GM10266 (cell line): Measurements from ENCODE around the gene BMS1.
"Not testable (repeated sequence)": the region's sequence is repeated elsewhere in the genome, so short reads cannot be mapped to it uniquely, and the experiment has no call there.

Experiments
- DNase-seq: peaks from one replicate; pipeline ENCODE4 v3.0.0; 2012; ENCODE audit errors: extremely low spot score
- CTCF ChIP-seq: IDR thresholded peaks from 2 replicates; pipeline ENCODE4 v1.5.1; 2012; ENCODE audit warnings: mild to moderate bottlenecking, low read depth; ENCODE audit not compliant: control insufficient read depth, insufficient read depth; ENCODE audit errors: missing control alignments

The BMS1 gene

GRCh38 chr10:42816912-42817311, 34.3 kb downstream of the BMS1 start:
- no peak for TF ChIP-seq CTCF
- no peak for DNase-seq

DNA sequence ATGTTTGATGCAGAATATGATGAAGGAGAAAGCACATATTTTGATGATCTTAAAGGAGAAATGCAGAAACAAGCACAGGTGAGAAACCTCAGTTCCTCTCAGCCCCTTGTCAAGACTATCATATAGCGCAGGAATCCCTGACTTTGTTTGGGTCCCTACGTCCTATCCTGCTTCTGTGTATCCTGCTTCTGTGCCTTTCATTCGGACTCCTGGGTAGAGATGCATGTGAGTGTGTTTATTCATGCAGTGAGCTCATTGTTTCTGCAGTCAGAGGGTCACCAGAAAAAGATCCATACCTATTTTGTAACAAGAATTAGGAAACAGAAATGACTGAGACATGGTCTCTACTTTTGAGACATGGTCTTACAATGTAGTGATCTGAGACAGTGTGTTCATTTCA, 34.8 kb downstream of the BMS1 start:
- DNase-seq: not testable (repeated sequence)

- DNase-seq: not testable (repeated sequence)
These were observed 44.2 kb downstream of the BMS1 start for GRCh38 chr10:42826759-42827158.

- TF ChIP-seq CTCF: no peak
- no peak for DNase-seq
These were observed 44.6 kb downstream of the BMS1 start for GRCh38 chr10:42827201-42827600.

DNA sequence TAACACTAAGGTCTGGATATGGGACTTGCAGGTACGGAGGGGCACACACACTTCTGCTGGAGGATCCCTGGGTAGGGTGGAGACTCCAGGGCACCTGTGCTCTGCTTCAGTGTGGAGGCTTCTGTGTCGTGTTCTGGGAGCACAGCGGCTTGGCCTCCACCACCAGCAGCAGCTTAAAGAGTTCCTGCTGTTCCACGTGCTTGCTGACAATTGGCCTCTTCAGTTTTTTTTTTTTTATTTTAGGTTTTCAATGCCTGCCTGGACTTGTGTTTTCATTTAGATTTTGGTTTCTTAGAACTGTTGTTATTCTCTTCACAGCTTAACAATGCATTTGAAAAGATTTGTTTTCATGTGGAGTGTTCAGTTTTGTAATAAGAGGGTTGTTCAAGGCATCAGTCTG, 45.8 kb downstream of the BMS1 start:
- not testable (repeated sequence) for DNase-seq

DNA sequence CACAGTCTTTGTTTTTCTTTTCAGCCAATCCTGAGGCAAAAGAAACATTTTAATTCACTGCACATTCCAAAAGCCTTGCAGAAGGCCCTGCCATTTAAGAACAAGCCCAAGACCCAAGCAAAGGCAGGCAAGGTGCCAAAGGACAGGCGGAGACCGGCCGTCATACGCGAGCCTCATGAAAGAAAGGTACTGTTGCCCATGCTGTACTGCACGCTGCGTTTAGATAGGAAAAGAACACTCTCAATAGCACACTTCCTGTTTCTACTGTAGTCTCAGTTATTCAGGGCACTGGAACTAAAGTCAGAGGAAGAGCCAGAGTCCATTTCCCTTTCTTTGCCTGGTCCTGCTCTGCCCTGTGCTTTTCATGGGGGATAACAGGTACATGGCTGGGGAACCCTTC, 47.6 kb downstream of the BMS1 start:
- DNase-seq: no peak
- no peak for TF ChIP-seq CTCF

GRCh38 chr10:42836096-42836495, 53.5 kb downstream of the BMS1 start:
- TF ChIP-seq CTCF: no peak
- DNase-seq: no peak

DNA sequence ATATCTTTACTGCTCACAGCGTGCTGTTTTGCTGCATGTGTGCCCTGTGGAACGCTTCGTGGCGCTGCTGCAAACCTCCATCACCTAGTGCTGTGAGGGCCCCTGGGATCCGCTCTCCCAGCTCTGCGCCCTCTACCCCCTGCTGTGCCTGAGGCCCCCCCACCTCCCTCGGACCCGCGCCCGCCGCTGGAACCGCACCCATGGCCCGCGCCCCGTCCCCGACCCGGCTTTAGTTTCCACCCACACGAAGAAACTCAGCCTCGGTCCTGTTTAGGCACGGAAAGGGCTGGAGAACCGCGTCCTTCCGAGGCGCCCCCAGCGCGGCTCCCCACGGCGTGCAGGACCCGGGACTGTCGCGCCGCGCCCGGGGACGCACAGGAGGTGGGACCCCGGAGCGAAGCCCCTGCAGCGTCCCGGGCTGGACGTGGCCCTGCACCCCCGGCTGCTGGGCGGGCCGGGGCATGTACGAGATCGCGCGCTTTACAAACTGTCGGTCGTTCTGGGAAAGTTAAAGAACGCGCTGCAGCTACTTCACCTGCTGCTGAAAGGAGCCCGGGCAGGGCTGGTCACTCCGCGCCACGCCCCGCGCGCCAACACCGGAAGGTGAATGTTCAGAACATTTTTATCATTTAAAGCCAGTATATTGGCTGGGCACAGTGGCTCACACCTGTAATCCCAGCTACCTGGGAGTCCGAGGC, 54.3 kb downstream of the BMS1 start:
- peak; percentile 37 for DNase-seq
- no peak for TF ChIP-seq CTCF

GRCh38 chr10:42844810-42845209, 62.2 kb downstream of the BMS1 start:
- not testable (repeated sequence) for DNase-seq

- not testable (repeated sequence) for DNase-seq
These were observed 64.7 kb downstream of the BMS1 start for GRCh38 chr10:42847261-42847660.
